Measurements from ENCODE around the gene LPAR5. TPM values are rescaled to one million over a fixed set of nuclear protein-coding genes. Genes with fewer than 3 reads are reported as not detected.

Gene LPAR5
- total RNA-seq = not detected in 2 replicates

DNA sequence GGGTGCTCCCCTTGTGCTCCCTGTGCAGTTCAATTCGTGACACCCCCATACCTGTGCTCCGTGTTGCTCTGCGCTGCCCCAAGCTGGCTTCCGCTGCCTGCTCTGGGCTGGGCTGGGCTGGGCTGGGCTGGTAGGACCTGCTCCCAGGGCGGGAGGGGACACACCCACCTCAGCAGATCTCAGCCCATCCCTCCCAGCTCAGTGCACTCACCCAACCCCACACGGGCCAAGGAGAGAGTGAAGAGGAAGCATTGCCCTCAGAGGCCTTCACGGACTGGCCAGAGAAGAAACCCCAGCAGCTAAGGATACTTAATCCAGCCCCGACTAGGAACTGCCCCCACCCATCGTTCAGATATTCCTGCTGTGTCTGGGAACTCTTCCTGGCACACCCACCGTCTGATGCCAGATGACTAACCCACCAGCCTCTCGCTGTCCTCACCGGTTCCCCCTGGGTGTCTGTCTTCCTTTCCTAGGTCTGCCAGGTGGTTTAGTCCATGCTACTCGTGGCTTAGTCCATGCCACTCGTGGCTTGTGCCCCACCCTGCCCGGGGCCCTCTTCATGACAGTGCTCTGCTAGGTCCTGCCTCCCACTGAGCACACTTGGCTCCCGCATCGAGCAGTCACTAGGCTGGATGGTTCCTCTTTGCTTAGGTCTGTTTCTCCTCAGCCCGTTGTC, at the start of gene LPAR5:
TSS of gene LPAR5 (minus strand) at position 104 of the 676 bp plus-strand sequence. CDS start 14,711 bp downstream, outside the sequence.

DNA sequence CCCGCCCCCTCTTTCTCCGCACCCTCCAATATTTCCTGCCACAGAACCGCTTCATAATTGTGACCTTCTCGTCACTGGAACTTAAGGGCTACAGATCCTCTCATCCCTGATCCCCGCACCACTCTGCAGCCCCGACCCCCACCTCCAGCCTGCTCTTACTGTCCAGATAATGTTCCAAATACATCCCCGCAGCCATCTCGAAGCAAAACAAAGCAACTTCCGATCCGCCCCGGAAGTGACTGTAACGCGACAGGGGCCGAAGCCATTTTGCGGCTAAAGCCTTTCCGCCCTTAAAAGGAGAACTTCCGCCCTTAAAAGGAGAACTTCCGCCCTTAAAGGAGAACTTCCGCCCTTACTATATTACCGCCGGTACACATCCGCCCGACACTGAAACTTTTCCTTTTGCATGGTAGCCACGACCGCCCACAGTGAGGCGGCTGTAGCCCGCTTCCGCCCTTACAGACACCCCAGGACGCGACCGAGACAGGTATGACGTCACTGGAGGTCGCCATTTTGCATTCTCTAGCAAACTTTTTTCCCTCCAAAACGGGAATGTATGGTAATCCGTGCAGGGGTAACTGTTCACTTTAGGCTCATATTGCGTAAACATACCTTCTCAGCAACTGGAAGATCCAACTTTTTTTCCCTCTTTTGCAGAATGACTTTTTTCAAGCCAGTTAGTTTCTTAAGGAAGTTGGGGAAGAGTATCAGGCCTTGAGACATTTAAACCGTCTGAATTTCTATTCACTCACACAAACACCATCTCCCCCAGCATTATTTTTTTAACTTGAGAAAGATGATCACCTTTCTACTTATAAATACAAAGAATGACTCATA, 27.4 kb upstream of the LPAR5 start, which contains the start of gene ING4:
TSS of gene ING4 (minus strand) at position 214 of the 837 bp plus-strand sequence. CDS start at position 196, 18 bp downstream.

DNA sequence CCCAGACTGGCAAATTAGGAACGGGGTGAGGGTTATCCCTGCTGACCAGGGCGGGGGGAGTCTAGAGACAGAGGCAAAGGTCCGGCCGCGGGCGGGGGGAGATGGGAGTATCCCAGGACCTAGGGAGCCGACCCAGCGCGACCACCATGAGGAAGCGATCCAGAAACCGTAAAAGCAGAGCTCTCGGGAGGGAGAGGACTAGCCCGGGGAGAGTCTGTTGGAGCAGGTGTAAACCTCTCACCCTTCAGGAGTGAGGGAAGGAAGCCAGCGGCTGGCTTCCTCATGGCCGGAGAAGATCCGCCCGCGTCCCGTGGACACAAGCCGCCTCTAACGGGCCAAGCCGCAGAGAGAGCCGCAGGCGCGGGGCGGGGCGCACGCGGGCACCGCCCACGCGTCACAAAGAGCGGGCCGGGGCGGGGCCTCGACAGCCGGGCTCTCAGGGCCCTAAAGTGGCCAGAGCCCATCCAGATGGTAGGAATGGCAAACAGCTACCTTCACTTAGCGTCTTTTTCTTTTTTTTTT, 11.4 kb upstream of the LPAR5 start, which contains the start of gene ACRBP:
TSS of gene ACRBP (minus strand) at position 350 of the 522 bp plus-strand sequence. CDS start at position 284, 66 bp downstream.

Other genes with a start within 250 kb of the LPAR5 start
- gene CD27, start 191.0 kb downstream of the LPAR5 start, total RNA-seq = not detected in 2 replicates
- gene TAPBPL, start 183.9 kb downstream of the LPAR5 start, total RNA-seq = 11.8 and 17.4 TPM in 2 replicates
- gene VAMP1, start 165.3 kb downstream of the LPAR5 start, total RNA-seq = 1.9 and 7.9 TPM in 2 replicates
- gene MRPL51, start 142.7 kb downstream of the LPAR5 start, total RNA-seq = 107 and 118 TPM in 2 replicates
- gene NCAPD2, start 141.9 kb downstream of the LPAR5 start, total RNA-seq = 36.8 and 54.2 TPM in 2 replicates
- 3,225 and 4,830 TPM in 2 replicates for gene GAPDH, start 101.4 kb downstream of the LPAR5 start, total RNA-seq
- gene IFFO1, start 79.9 kb downstream of the LPAR5 start, total RNA-seq = 6.6 and 12.7 TPM in 2 replicates
- 6.5 and 19.4 TPM in 2 replicates for gene NOP2, start 67.7 kb downstream of the LPAR5 start, total RNA-seq
- 158 and 246 TPM in 2 replicates for gene CHD4, start 28.6 kb downstream of the LPAR5 start, total RNA-seq
- gene ACRBP, start 11.5 kb upstream of the LPAR5 start, total RNA-seq = 0.16 and 0.57 TPM in 2 replicates
- 27.2 and 43.3 TPM in 2 replicates for gene ING4, start 27.2 kb upstream of the LPAR5 start, total RNA-seq
- gene ZNF384, start 53.4 kb upstream of the LPAR5 start, total RNA-seq = 6.5 and 18.5 TPM in 2 replicates
- gene PIANP, start 64.9 kb upstream of the LPAR5 start, total RNA-seq = not detected in 2 replicates
- 27.8 and 75.8 TPM in 2 replicates for gene COPS7A, start 88.1 kb upstream of the LPAR5 start, total RNA-seq
- 75.8 and 151 TPM in 2 replicates for gene MLF2, start 117.2 kb upstream of the LPAR5 start, total RNA-seq
- 50.5 and 163 TPM in 2 replicates for gene PTMS, start 130.4 kb upstream of the LPAR5 start, total RNA-seq
- 0.13 and 0.16 TPM in 2 replicates for gene LAG3, start 136.6 kb upstream of the LPAR5 start, total RNA-seq
- gene CD4, start 153.6 kb upstream of the LPAR5 start, total RNA-seq = not detected in 2 replicates
- gene GPR162, start 185.9 kb upstream of the LPAR5 start, total RNA-seq = 0.50 and 1.5 TPM in 2 replicates
- gene P3H3, start 192.4 kb upstream of the LPAR5 start, total RNA-seq = 10.4 and 30.2 TPM in 2 replicates
- 0.44 TPM in 1 of 2 replicates, not detected in the other for gene GNB3, start 205.0 kb upstream of the LPAR5 start, total RNA-seq
- gene CDCA3, start 215.3 kb upstream of the LPAR5 start, total RNA-seq = 7.0 and 13.4 TPM in 2 replicates
- 72.7 and 101 TPM in 2 replicates for gene USP5, start 216.2 kb upstream of the LPAR5 start, total RNA-seq
- gene TPI1, start 231.6 kb upstream of the LPAR5 start, total RNA-seq = 873 and 896 TPM in 2 replicates
- 3.6 and 4.0 TPM in 2 replicates for gene SPSB2, start 237.3 kb upstream of the LPAR5 start, total RNA-seq

Measured in bladder microvascular endothelial cell (primary cell).